CD4-positive, alpha-beta T cell (primary cell): Measurements from ENCODE around the gene TMPRSS6. TPM values are rescaled to one million over a fixed set of nuclear protein-coding genes. Genes with fewer than 3 reads are reported as not detected.

Source experiments
- ATAC-seq: fragments of 200-7000 bp; cut with Tn5 transposase; one replicate; pipeline ENCODE4 v1.10.0; 2022; ENCODE audit warnings: mild to moderate bottlenecking; ENCODE audit not compliant: poor library complexity
- CTCF ChIA-PET: fragments of 350-600 bp; sonication (Branson Sonifier 250); formaldehyde crosslinking; loops from one replicate; lab custom pipeline; 2021; ENCODE audit warnings: antibody characterized with exemption, inconsistent platforms; lab: Charles Lee
- POLR2A ChIA-PET: fragments of 350-600 bp; sonication (Branson Sonifier 250); formaldehyde crosslinking; loops from one replicate; lab custom pipeline; 2021; ENCODE audit warnings: antibody characterized with exemption, inconsistent platforms; lab: Charles Lee
- DNase-seq, 14 experiments: peaks; one replicate each; pipeline ENCODE4 v3.0.0-alpha.2; 2013 to 2020; ENCODE audit warnings: mixed read lengths in 2 of 14
- H3K27ac ChIP-seq, 2 donors: one replicate each; pipeline versions ENCODE4 v1.5.1 to v1.7.0; 2013; ENCODE audit warnings: low read length in 2 of 2, low read depth in 1 of 2, mild to moderate bottlenecking in 1 of 2
- H3K27me3 ChIP-seq, 2 experiments: 1 replicate in 1 of 2; 2 replicates in 1 of 2; pipeline versions ENCODE4 v1.6.1 to v1.7.0; 2013; ENCODE audit warnings: low read length in 2 of 2, control low read depth in 1 of 2, mild to moderate bottlenecking in 1 of 2, moderate library complexity in 1 of 2; ENCODE audit not compliant: insufficient read depth in 2 of 2, control insufficient read depth in 1 of 2
- H3K36me3 ChIP-seq: one replicate; pipeline ENCODE4 v1.6.1; 2013; ENCODE audit warnings: low read length, control low read depth; ENCODE audit not compliant: insufficient read depth
- H3K4me1 ChIP-seq: one replicate; pipeline ENCODE4 v1.6.1; 2013; ENCODE audit warnings: low read length, control low read depth; ENCODE audit not compliant: insufficient read depth
- H3K4me3 ChIP-seq: one replicate; pipeline ENCODE4 v1.5.1; 2013; ENCODE audit warnings: mild to moderate bottlenecking, low read length, moderate library complexity
- H3K9me3 ChIP-seq, 2 experiments: 1 replicate in 1 of 2; 2 replicates in 1 of 2; pipeline versions ENCODE4 v1.6.1 to v1.7.0; 2013; ENCODE audit warnings: low read length in 2 of 2, mild to moderate bottlenecking in 2 of 2, control low read depth in 1 of 2, moderate library complexity in 1 of 2; ENCODE audit not compliant: control insufficient read depth in 1 of 2, insufficient read depth in 1 of 2
- H3K27ac Mint-ChIP-seq: one replicate; pipeline ENCODE4 v1.8.0; 2020; ENCODE audit warnings: mixed read lengths
- H3K27me3 Mint-ChIP-seq: one replicate; pipeline ENCODE4 v1.8.0; 2021; ENCODE audit warnings: mixed read lengths
- H3K36me3 Mint-ChIP-seq: one replicate; pipeline ENCODE4 v1.8.0; 2021; ENCODE audit warnings: low read depth, mixed read lengths
- H3K4me1 Mint-ChIP-seq: one replicate; pipeline ENCODE4 v1.8.0; 2021; ENCODE audit warnings: low read depth, mixed read lengths
- H3K4me3 Mint-ChIP-seq: one replicate; pipeline ENCODE4 v1.8.0; 2020; ENCODE audit warnings: mild to moderate bottlenecking, mixed read lengths
- H3K9me3 Mint-ChIP-seq: one replicate; pipeline ENCODE4 v1.8.0; 2020; ENCODE audit warnings: mixed read lengths
- CTCF ChIP-seq: fragments of 200-600 bp; IDR thresholded peaks from one replicate; pipeline ENCODE4 v1.8.0; 2022; ENCODE audit warnings: antibody characterized with exemption, mild to moderate bottlenecking
- intact Hi-C, 2 experiments: fragments of 100-400 bp; cut with DNase I in 1 of 2; cut with micrococcal nuclease in 1 of 2; formaldehyde crosslinking; loops; one replicate each; pipeline versions ENCODE4 v1.15.1 to v1.9.0; 2023 to 2025; cut with DNase I, micrococcal nuclease
- total RNA-seq, 174 experiments: library from RNA in 2 of 174; stranded (reverse) in 2 of 174; gene quantifications; one replicate each; pipeline ENCODE4 v1.2.3 and lab custom pipeline; 2021 to 2026

TMPRSS6 gene
- total RNA-seq, 2 experiments from 2014 or later, result 0.19 to 0.39 TPM

GRCh38 chr22:37047006-37047405 lies 62.5 kb downstream of the TMPRSS6 start:
- intact Hi-C loops, result no loop called here
- DNase-seq (no peak), ATAC-seq (no peak)
- ChIA-PET POLR2A (no interaction called here), CTCF (no interaction called here)
- Histone ChIP-seq H3K9me3 (no peaks in the 10 kb centered on the region), H3K36me3 (no peaks in the 10 kb centered on the region), H3K27ac (no peak overlapping the region), H3K4me3 (no peak overlapping the region), H3K4me1 (peaks cover 10% of the 10 kb centered on the region), H3K27me3 (no peaks in the 10 kb centered on the region)
- Mint-ChIP-seq H3K9me3 (no peaks in the 10 kb centered on the region), H3K4me3 (no peak overlapping the region), H3K36me3 (no peaks in the 10 kb centered on the region), H3K27ac (no peak overlapping the region), H3K4me1 (no peaks in the 10 kb centered on the region), H3K27me3 (no peaks in the 10 kb centered on the region)
- TF ChIP-seq CTCF, result no peak

DNA sequence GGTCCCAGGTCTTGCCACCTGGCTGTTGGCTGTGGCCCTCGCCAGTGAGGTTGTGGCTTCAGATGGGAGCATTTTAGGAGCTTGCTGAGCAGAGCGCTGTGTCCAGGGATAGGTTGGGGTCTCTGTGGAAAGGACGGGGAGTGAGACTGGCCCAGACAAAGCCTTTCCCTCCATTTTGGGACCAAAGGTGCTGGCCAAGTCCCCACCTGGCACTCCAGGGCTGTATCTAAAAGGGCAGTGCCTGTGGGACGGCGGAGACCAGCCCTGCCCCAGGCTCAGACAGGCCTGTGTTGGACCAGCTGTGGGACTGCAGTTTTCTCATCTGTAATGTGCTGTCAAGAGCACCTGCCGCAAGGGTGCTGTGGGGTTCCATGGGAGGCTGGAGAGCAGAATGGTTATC lies 62.9 kb downstream of the TMPRSS6 start:
- Mint-ChIP-seq H3K27ac (no peak overlapping the region), H3K9me3 (no peaks in the 10 kb centered on the region), H3K4me1 (no peaks in the 10 kb centered on the region), H3K4me3 (no peak overlapping the region), H3K36me3 (no peaks in the 10 kb centered on the region), H3K27me3 (no peaks in the 10 kb centered on the region)
- Histone ChIP-seq H3K27ac (no peak overlapping the region), H3K36me3 (no peaks in the 10 kb centered on the region), H3K27me3 (no peaks in the 10 kb centered on the region), H3K4me3 (no peak overlapping the region), H3K9me3 (no peaks in the 10 kb centered on the region), H3K4me1 (peaks cover 9% of the 10 kb centered on the region)
- ATAC-seq (no peak), DNase-seq (no peak)
- POLR2A ChIA-PET, result no interaction called here
- TF ChIP-seq CTCF, result no peak
- intact Hi-C loops, result no loop called here
- CTCF ChIA-PET, result interaction anchor here (0.7 to 1.9 kb wide), 2 partner anchors 120 to 153 kb away, joined by 4 to 8 read pairs; no protein-coding TSS in a partner anchor

- H3K4me3 ChIP-seq, result no peak overlapping the region
- intact Hi-C loops, result no loop called here
- DNase-seq (peak in 1 of 14 experiments; percentile 40), ATAC-seq (no peak)
- H3K9me3 ChIP-seq, result no peaks in the 10 kb centered on the region
- Mint-ChIP-seq H3K27me3 (no peaks in the 10 kb centered on the region), H3K4me1 (no peaks in the 10 kb centered on the region), H3K9me3 (no peaks in the 10 kb centered on the region), H3K4me3 (no peak overlapping the region), H3K27ac (no peak overlapping the region), H3K36me3 (no peaks in the 10 kb centered on the region)
- no peak overlapping the region for H3K27ac ChIP-seq
- H3K36me3 ChIP-seq, result no peaks in the 10 kb centered on the region
- H3K27me3 ChIP-seq, result no peaks in the 10 kb centered on the region
- peak; percentile 19 for TF ChIP-seq CTCF
- peaks cover 5% of the 10 kb centered on the region for H3K4me1 ChIP-seq
- CTCF ChIA-PET, result interaction anchor here (0.7 to 1.9 kb wide), 3 partner anchors 24 to 154 kb away, joined by 4 to 8 read pairs (median 4); no protein-coding TSS in a partner anchor
- POLR2A ChIA-PET, result no interaction called here
These were observed 63.6 kb downstream of the TMPRSS6 start for GRCh38 chr22:37045958-37046357.
